Activated CD8-positive, alpha-beta memory T cell treated with anti-CD3 and anti-CD28 coated beads for 4 hours (primary cell): Measurements from ENCODE around the gene RAET1G.
"Not testable (repeated sequence)": the region's sequence is repeated elsewhere in the genome, so short reads cannot be mapped to it uniquely, and the experiment has no call there.

ENCODE experiments used
- DNase-seq, 2 donors: peaks; one replicate each; pipeline ENCODE4 v3.0.0-alpha.2; 2020; ENCODE audit warnings: low read depth in 2 of 2

RAET1G gene

GRCh38 chr6:149913540-149914240 is 9.2 kb downstream of the RAET1G start:
- no peak for DNase-seq

GRCh38 chr6:149913085-149913484 is 9.8 kb downstream of the RAET1G start:
- DNase-seq: no peak

- DNase-seq: not testable (repeated sequence)
Observed at GRCh38 chr6:149912680-149913079, 10.2 kb downstream of the RAET1G start.

- no peak for DNase-seq
Observed at GRCh38 chr6:149910721-149911151, 12.2 kb downstream of the RAET1G start.

GRCh38 chr6:149909701-149910470 is 13.0 kb downstream of the RAET1G start:
- no peak for DNase-seq

GRCh38 chr6:149908480-149908879 is 14.4 kb downstream of the RAET1G start:
- DNase-seq: not testable (repeated sequence)

GRCh38 chr6:149907317-149907716 is 15.6 kb downstream of the RAET1G start:
- no peak for DNase-seq

GRCh38 chr6:149906405-149906804 is 16.5 kb downstream of the RAET1G start:
- no peak for DNase-seq

GRCh38 chr6:149905911-149906371 is 17.0 kb downstream of the RAET1G start:
- no peak for DNase-seq

- no peak for DNase-seq
Observed at GRCh38 chr6:149905371-149905910, 17.5 kb downstream of the RAET1G start.

- no peak for DNase-seq
Observed at GRCh38 chr6:149904661-149905370, 18.1 kb downstream of the RAET1G start.

GRCh38 chr6:149903938-149904611 is 18.8 kb downstream of the RAET1G start:
- no peak for DNase-seq

GRCh38 chr6:149901444-149902140 is 21.3 kb downstream of the RAET1G start:
- DNase-seq: no peak

GRCh38 chr6:149900620-149901443 is 22.1 kb downstream of the RAET1G start:
- DNase-seq: no peak

- no peak for DNase-seq
Observed at GRCh38 chr6:149899926-149900619, 22.8 kb downstream of the RAET1G start.

GRCh38 chr6:149899486-149899885 is 23.4 kb downstream of the RAET1G start:
- DNase-seq: no peak

- no peak for DNase-seq
Observed at GRCh38 chr6:149898966-149899365, 24.0 kb downstream of the RAET1G start.

GRCh38 chr6:149897855-149898744 is 24.8 kb downstream of the RAET1G start, which contains the start of gene RAET1E:
TSS of gene RAET1E (minus strand) at chr6:149898113. CDS start at chr6:149890901, 7,212 bp downstream.
- no peak for DNase-seq
